ENCODE measurements around the gene SELENOW.
A peak's percentile ranks its signal among the peaks of the same experiment; 100 is the strongest.
"Not testable (repeated sequence)": the region's sequence is repeated elsewhere in the genome, so short reads cannot be mapped to it uniquely, and the experiment has no call there.

Gene SELENOW

GRCh38 chr19:47781590-47782262 is 3.2 kb downstream of the SELENOW start:
- no peak for DNase-seq (ENCODE audit: low read depth)
- TF ChIP-seq, protein P1, sequence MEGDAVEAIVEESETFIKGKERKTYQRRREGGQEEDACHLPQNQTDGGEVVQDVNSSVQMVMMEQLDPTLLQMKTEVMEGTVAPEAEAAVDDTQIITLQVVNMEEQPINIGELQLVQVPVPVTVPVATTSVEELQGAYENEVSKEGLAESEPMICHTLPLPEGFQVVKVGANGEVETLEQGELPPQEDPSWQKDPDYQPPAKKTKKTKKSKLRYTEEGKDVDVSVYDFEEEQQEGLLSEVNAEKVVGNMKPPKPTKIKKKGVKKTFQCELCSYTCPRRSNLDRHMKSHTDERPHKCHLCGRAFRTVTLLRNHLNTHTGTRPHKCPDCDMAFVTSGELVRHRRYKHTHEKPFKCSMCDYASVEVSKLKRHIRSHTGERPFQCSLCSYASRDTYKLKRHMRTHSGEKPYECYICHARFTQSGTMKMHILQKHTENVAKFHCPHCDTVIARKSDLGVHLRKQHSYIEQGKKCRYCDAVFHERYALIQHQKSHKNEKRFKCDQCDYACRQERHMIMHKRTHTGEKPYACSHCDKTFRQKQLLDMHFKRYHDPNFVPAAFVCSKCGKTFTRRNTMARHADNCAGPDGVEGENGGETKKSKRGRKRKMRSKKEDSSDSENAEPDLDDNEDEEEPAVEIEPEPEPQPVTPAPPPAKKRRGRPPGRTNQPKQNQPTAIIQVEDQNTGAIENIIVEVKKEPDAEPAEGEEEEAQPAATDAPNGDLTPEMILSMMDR (conservative IDR thresholded peaks at IDR 0.05; ENCODE audit: control insufficient read depth, insufficient read depth, low read depth, low read length), result no peak
- H3K4me3 ChIP-seq (ENCODE audit: control insufficient read depth, low read depth, low read length), result no peak overlapping the region

DNA sequence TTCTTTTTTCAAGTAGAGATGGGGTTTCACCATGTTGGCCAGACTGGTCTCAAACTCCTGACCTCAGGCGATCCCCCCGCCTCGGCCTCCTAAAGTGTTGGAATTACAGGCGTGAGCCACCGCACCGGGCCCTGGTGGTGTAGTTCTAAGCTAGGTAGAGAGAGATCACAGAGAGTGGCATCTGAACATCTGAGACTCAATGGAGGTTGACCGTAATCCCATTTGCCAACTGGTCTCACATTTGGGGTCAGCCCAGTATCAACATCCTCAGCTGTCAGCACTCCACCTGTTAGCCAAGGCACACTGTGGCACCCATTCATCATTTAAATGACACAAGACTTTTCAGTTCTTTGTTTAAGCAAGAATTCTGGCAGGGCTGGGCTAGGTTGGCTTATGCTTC is 8.1 kb downstream of the SELENOW start:
- DNase-seq (ENCODE audit: low read depth), result no peak
- TF ChIP-seq, protein P1 (conservative IDR thresholded peaks at IDR 0.05; ENCODE audit: control insufficient read depth, insufficient read depth, low read depth, low read length), result no peak
- no peak overlapping the region for H3K4me3 ChIP-seq (ENCODE audit: control insufficient read depth, low read depth, low read length)

- not testable (repeated sequence) for H3K4me3 ChIP-seq (ENCODE audit: control insufficient read depth, low read depth, low read length); DNase-seq (ENCODE audit: low read depth)
Measured at GRCh38 chr19:47787307-47787706, 8.8 kb downstream of the SELENOW start.

DNA sequence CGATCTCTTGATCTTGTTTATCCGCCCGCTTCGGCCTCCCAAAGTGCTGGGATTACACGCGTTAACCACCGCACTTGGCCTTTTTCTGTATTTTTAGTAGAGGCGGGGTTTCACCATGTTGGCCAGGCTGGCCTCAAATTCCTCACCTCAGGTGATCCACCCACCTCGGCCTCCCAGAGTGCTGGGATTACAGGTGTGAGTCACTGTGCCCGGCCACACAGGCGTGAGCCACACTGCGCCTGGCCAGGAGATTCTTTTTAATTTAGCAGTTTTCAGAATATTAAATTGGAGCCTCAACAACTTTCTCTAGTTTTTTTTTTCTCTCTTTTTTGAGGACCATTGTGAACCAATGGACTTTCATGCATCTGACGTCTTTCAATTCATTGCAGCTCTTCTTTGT is 11.3 kb downstream of the SELENOW start:
- not testable (repeated sequence) for H3K4me3 ChIP-seq (ENCODE audit: control insufficient read depth, low read depth, low read length); DNase-seq (ENCODE audit: low read depth)

GRCh38 chr19:47790398-47790814 is 11.9 kb downstream of the SELENOW start:
- TF ChIP-seq, protein P1 (conservative IDR thresholded peaks at IDR 0.05; ENCODE audit: control insufficient read depth, insufficient read depth, low read depth, low read length), result peak; percentile 82
- peak; percentile 61 for DNase-seq (ENCODE audit: low read depth)
- no peak overlapping the region for H3K4me3 ChIP-seq (ENCODE audit: control insufficient read depth, low read depth, low read length)

DNA sequence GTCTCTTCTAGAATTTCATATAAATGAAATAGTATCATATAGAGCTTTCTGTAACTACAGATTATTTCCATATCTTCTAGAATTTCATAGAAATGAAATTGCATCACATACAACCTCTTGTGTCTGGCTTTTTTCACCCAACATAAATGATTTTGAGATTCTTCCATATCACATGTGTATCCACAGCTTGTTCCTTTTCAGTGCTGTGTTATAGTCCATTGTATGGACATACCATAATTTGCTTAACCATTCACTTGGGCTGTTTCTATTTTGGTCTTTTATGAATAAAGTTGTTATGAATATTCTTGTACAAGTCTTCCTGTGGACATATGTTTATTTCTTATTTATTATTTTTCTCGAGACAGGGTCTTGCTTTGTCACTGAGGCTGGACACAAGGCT is 14.1 kb downstream of the SELENOW start:
- TF ChIP-seq, protein P1 (conservative IDR thresholded peaks at IDR 0.05; ENCODE audit: control insufficient read depth, insufficient read depth, low read depth, low read length), result no peak
- DNase-seq (ENCODE audit: low read depth), result no peak
- H3K4me3 ChIP-seq (ENCODE audit: control insufficient read depth, low read depth, low read length), result no peak overlapping the region

GRCh38 chr19:47794526-47794925 is 16.0 kb downstream of the SELENOW start:
- DNase-seq (ENCODE audit: low read depth), result no peak
- TF ChIP-seq, protein P1 (conservative IDR thresholded peaks at IDR 0.05; ENCODE audit: control insufficient read depth, insufficient read depth, low read depth, low read length), result no peak
- H3K4me3 ChIP-seq (ENCODE audit: control insufficient read depth, low read depth, low read length), result no peak overlapping the region

GRCh38 chr19:47796785-47797184 is 18.3 kb downstream of the SELENOW start:
- H3K4me3 ChIP-seq (ENCODE audit: control insufficient read depth, low read depth, low read length), result no peak overlapping the region
- TF ChIP-seq, protein P1 (conservative IDR thresholded peaks at IDR 0.05; ENCODE audit: control insufficient read depth, insufficient read depth, low read depth, low read length), result no peak
- no peak for DNase-seq (ENCODE audit: low read depth)

Data from fibroblast of mammary gland (primary cell).